Uterus (tissue), 4 donors: ENCODE measurements around the gene PDS5B. TPM values are rescaled to one million over a fixed set of nuclear protein-coding genes. Genes with fewer than 3 reads are reported as not detected.

ENCODE experiments used
- DNase-seq, 2 donors: peaks; one replicate each; pipeline ENCODE4 v3.0.0-alpha.2; 2019 to 2020
- H3K27ac ChIP-seq, 2 donors: fragments of 200-600 bp; sonication (generic); 1 replicate in 1 of 2; 2 replicates in 1 of 2; pipeline ENCODE4 v1.5.1; 2016 to 2018
- H3K27me3 ChIP-seq, 2 donors: fragments of 200-600 bp; sonication (generic); one replicate each; pipeline ENCODE4 v1.5.1; 2018 to 2019; ENCODE audit warnings: control low read depth in 1 of 2
- H3K36me3 ChIP-seq, 2 donors: fragments of 200-600 bp; sonication (generic); one replicate each; pipeline ENCODE4 v1.5.1; 2019; ENCODE audit warnings: control low read depth in 1 of 2
- H3K4me1 ChIP-seq, 2 donors: fragments of 200-600 bp; sonication (generic); one replicate each; pipeline ENCODE4 v1.5.1; 2018 to 2019; ENCODE audit warnings: control low read depth in 1 of 2
- H3K4me3 ChIP-seq, 2 donors: fragments of 200-600 bp; sonication (generic); 1 replicate in 1 of 2; 2 replicates in 1 of 2; pipeline ENCODE4 v1.5.1; 2018 to 2019; ENCODE audit warnings: mild to moderate bottlenecking in 1 of 2
- H3K9me3 ChIP-seq, 2 donors: fragments of 200-600 bp; sonication (generic); one replicate each; pipeline ENCODE4 v1.5.1; 2019; ENCODE audit warnings: control low read depth in 1 of 2
- CTCF ChIP-seq, 4 experiments: fragments of 200-600 bp in 2 of 4; fragments of 450-650 bp in 2 of 4; sonication (generic) in 2 of 4; IDR thresholded peaks; one replicate each; pipeline ENCODE4 v1.5.1; 2016 to 2019; ENCODE audit warnings: antibody characterized with exemption in 4 of 4, mild to moderate bottlenecking in 2 of 4, moderate library complexity in 1 of 4
- POLR2A ChIP-seq, 2 donors: fragments of 450-650 bp; IDR thresholded peaks; one replicate each; pipeline ENCODE4 v1.6.1; 2016; ENCODE audit warnings: antibody characterized with exemption in 2 of 2, mild to moderate bottlenecking in 1 of 2, moderate library complexity in 1 of 2
- intact Hi-C: fragments of 100-400 bp; cut with DNase I; formaldehyde crosslinking; loops from one replicate; pipeline ENCODE4 v1.15.1; 2023; ENCODE audit warnings: low total_unique reads
- total RNA-seq, 4 donors: library from RNA; depleted of rRNA in 3 of 4; stranded (reverse); fragments of >200 nt in 3 of 4; gene quantifications; one replicate each; pipeline versions ENCODE4 v1.1.0 to v1.2.4, GENCODE V29; 2014 to 2023
- donor health status: DM: yes; HTN: yes; CAD: no.

Gene PDS5B
- total RNA-seq, 4 donors from 2014 or later, result 36.6 to 192 (median 91.0) TPM

GRCh38 chr13:32791545-32792172, 205.4 kb downstream of the PDS5B start:
- Histone ChIP-seq H3K27me3 (no peaks in the 10 kb centered on the region), H3K36me3 (no peaks in the 10 kb centered on the region), H3K4me1 (no peaks in the 10 kb centered on the region), H3K4me3 (no peak overlapping the region), H3K9me3 (no peaks in the 10 kb centered on the region), H3K27ac (no peak overlapping the region)
- no peak for TF ChIP-seq POLR2A (IDR thresholded peaks at IDR 0.05)
- TF ChIP-seq CTCF (IDR thresholded peaks at IDR 0.05), result no peak
- DNase-seq, result no peak
- intact Hi-C loops, result no loop called here

DNA sequence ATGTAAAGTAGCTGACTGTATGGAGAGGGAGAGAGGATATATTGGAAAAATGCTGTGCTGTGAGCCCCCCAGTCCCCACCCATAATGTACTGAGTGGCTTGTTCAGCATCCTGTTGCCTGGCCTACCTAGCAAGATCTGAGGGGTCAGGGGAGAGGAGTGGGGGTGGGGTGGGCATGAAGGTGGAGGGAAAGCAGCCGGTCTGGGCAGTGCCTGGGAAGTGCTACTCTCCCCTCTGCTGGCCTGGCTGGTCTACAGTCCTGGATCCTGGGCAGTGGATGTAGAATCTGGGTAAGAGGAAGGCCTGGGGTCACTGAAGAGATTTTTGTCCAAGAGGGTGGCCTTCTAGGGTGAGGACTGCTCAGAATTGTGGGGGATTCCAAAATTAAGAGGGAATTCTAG, 210.5 kb downstream of the PDS5B start:
- Histone ChIP-seq H3K9me3 (no peaks in the 10 kb centered on the region), H3K4me3 (no peak overlapping the region), H3K36me3 (no peaks in the 10 kb centered on the region), H3K4me1 (no peaks in the 10 kb centered on the region), H3K27ac (no peak overlapping the region), H3K27me3 (no peaks in the 10 kb centered on the region)
- intact Hi-C loops, result no loop called here
- no peak for DNase-seq
- TF ChIP-seq CTCF (IDR thresholded peaks at IDR 0.05) (no peak), POLR2A (IDR thresholded peaks at IDR 0.05) (no peak)

- Histone ChIP-seq H3K4me3 (no peak overlapping the region), H3K9me3 (no peaks in the 10 kb centered on the region), H3K4me1 (no peaks in the 10 kb centered on the region), H3K36me3 (no peaks in the 10 kb centered on the region), H3K27me3 (no peaks in the 10 kb centered on the region), H3K27ac (no peak overlapping the region)
- no peak for DNase-seq
- no peak for TF ChIP-seq CTCF (IDR thresholded peaks at IDR 0.05)
- TF ChIP-seq POLR2A (IDR thresholded peaks at IDR 0.05), result no peak
- intact Hi-C loops, result no loop called here
Measured at GRCh38 chr13:32802159-32802558, 215.9 kb downstream of the PDS5B start.

DNA sequence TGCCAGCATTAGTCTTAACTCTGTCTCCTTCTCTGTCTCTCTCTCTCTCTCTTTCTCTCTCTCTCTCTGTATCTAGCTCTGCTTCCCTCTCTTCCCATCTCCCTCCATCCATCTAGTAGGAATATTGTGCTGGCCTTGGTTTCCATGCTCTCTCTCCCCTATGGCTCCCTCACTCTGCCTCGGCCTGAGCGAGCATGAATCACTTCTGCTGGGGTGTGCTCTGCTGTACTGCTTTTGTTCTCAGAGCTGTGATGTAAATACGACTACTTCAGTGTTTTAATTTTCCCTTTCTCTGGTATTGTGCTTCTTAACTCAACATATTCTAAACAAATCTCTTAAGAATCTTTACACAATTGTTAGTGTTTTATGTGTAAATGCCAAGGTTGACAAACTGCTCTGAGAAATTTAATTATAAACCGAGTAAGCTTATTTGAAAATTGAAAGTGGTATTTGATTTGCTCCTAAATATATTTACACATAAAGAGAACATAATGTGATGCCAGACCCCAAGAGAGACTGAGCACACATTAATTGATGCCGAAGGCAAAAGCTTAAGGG, 218.5 kb downstream of the PDS5B start:
- H3K4me3 ChIP-seq, result no peak overlapping the region
- intact Hi-C loops, result no loop called here
- H3K9me3 ChIP-seq, result no peaks in the 10 kb centered on the region
- DNase-seq, result no peak
- H3K4me1 ChIP-seq, result no peaks in the 10 kb centered on the region
- H3K27me3 ChIP-seq, result no peaks in the 10 kb centered on the region
- H3K36me3 ChIP-seq, result no peaks in the 10 kb centered on the region
- TF ChIP-seq POLR2A (IDR thresholded peaks at IDR 0.05) (no peak), CTCF (IDR thresholded peaks at IDR 0.05) (no peak)
- no peak overlapping the region for H3K27ac ChIP-seq

DNA sequence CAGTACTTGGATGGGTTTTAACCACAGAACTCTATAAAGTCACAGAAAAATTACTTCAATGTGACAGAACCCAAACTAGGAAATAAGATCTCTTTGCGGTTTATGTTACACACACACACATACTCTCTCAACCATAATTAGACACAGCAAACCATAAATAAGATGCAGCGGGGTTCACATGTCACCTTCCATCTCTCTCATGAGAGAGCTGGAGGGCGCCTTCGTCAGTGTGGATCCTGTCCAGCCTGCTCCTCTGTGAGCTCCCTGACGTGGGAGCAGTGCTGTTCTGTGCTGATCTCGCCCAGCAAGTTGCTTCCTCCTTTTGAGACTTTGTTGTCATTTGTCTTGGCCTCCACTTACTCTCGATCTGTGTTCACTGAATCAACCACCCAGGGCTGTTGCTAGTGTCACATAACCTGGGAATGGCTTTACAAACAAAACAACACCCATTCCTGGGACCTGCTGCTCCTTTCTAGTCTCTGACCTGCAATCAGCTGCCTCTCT, 225.1 kb downstream of the PDS5B start:
- no peak for TF ChIP-seq CTCF (IDR thresholded peaks at IDR 0.05)
- TF ChIP-seq POLR2A (IDR thresholded peaks at IDR 0.05), result no peak
- intact Hi-C loops, result no loop called here

More for the DNA sequence above, 225.1 kb downstream of the PDS5B start:
- Histone ChIP-seq H3K9me3 (no peaks in the 10 kb centered on the region), H3K36me3 (no peaks in the 10 kb centered on the region), H3K27me3 (no peaks in the 10 kb centered on the region), H3K4me1 (no peaks in the 10 kb centered on the region), H3K27ac (no peak overlapping the region), H3K4me3 (no peak overlapping the region)
- no peak for DNase-seq
